NOMO-1 treated with dmso at 0.1 percent for 144 hours (cell line): ENCODE measurements around the gene KCTD6.
"Not testable (repeated sequence)": the region's sequence is repeated elsewhere in the genome, so short reads cannot be mapped to it uniquely, and the experiment has no call there.

Experiments used
- DNase-seq: peaks from one replicate; lab custom pipeline; 2025; ENCODE audit not compliant: unreplicated experiment; lab: John Stamatoyannopoulos, UW

The KCTD6 gene

DNA sequence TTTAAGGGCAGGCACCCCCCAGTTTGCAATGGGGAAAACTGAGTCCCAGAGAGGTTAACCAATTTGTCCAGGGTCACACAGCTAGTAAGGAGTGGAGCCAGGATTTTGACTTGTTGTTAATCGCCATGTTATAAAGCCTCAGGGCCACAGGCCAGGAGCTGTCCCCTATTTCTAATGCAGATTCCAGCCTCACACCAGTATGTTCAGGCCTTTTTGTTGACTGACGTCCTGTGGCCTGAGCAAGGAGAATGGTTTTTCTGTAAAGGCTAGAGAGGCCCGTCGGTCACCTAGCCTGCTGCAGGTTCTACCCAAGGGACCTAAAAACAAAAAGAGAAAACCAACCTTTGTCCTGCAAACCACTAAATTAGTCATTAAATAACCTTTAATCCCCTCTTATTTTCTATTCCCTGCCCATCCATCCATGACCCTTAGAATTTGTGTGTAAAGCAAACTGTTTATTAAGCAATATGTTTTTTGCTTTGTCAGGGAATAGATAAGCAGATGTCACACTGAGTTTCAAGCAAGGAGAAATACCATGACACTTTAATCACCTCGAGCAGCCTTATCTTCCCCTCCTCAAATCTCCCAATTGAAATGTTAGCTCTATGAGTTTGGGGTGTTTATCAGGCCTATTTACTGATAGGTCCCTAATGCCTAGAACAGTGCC lies 31.0 kb downstream of the KCTD6 start:
- DNase-seq = no peak

GRCh38 chr3:58524326-58524888 lies 32.5 kb downstream of the KCTD6 start:
- no peak for DNase-seq

GRCh38 chr3:58526515-58526957 lies 34.6 kb downstream of the KCTD6 start:
- DNase-seq = peak; percentile 82

DNA sequence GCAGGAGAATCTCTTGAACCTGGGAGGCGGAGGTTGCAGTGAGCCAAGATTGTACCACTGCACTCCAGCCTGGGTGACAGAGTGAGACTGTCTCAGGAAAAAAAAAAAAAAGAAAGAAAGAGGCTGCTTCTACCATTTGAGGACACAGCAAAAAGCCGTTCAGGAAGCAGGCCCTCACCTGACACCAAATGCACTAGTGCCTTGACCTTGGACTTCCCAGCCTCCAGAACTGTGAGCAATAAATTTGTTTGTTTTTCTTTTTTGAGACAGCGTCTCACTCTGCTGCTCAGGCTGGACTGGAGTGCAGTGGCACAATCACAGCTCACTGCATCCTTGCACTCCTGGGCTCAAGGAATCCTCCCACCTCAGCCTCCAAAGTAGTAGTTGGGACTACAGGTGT lies 35.5 kb downstream of the KCTD6 start:
- DNase-seq = not testable (repeated sequence)

DNA sequence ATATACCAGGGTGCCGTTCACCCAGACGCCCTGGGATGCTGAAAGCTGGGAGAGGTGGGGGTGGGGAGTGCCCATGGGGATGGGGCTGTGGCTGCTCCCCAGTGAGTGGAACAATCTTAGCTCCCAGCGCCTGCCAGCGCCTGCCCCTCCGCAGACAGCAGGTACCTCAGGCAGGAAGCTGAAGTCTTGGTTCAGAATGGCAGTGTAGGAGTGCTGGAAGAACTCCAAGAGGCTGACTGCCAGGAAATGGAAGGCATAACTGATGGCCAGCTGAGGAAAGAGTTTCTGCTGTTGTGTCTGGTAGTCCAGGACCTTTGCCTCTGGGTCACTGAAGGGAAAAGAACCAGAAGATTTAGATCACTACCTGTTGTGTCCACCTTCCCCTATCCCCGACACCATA lies 36.7 kb downstream of the KCTD6 start:
- DNase-seq = no peak

DNA sequence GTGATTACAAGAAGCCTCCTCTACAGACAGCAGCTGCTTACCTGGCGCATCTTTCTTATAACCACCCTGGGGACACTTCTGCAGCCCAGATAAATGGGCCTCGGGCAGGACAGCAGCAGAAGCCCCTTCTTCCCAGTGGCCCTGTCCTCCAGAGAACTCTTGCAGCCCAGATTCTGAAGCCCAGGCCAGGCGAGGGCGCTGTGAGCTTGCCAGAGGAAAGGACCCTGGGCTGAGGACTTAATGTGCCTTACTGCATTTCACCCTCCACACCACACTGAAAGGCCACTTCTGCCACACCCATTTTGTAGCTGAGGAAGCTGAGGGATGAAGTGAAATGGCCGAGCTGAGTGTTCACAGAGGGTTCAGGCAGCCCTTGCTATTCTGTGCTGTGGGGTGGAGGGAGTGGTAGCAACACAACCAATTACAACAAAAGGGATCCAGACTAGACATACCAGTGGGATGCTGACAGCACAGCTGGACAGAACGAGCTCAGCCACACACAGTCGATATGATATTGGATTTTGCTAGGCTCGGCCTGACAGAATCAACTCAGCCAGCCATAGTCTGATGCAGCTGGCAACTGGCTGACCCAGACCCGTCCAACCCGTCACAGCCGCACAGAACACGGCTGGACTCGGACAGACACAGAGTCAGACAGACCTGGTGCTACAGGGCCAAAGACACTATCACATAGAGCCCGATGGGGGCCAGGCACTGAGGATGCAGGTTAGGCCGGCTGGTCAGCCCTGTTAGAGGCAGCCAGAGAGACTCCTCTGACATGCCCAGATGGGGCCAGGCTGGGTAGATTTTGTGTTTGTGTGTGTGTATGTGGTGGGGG lies 37.8 kb downstream of the KCTD6 start:
- DNase-seq = no peak

DNA sequence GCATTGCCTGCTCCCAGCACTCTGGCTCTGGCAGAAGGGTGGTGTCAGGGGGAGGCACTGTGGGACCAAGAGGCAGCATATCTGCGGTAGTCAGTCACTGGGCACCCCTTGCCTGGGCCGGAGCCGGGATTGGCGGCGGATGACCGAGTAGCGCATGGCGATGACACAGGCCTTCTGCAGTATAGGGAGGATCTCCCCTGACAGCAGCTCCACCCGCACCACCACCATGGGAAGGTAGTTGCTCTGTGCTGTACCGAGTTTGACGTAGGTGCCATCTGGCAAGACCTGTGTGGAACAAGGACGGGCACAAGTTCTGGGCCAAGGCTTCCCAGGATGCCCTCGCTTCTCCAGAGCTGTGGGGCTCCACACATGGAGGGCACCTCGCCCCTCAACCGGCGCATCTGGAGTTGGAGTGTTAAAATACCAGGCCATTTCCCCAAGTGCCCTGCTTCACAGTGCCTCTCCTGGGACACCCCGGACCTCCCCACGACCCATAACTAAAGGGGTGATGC lies 38.5 kb downstream of the KCTD6 start:
- no peak for DNase-seq

DNA sequence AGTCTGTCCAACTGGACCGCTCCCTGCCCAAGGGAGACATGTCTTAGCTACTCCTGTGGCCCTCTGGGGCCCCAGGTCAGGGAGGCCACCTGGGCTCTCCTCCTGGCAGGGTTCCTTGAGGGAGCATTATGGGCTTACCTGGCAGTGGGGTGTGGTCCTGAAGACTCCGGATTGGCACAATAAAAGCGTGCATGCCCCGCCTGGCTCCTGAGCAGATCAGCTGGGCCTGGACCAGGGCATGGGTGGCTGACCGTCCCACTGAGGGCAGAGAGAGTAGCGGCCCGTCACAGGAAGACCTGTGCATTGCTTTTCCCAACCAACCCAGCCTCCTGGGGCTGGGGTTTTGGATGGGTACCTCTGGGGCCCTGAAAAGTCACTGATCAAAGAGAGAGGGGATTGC lies 39.7 kb downstream of the KCTD6 start:
- DNase-seq = no peak

- no peak for DNase-seq
Measured at GRCh38 chr3:58531956-58532355, 40.1 kb downstream of the KCTD6 start.

- DNase-seq = peak; percentile 36
Measured at GRCh38 chr3:58532794-58533220, 40.9 kb downstream of the KCTD6 start.

GRCh38 chr3:58534592-58535494 lies 42.9 kb downstream of the KCTD6 start:
- DNase-seq = no peak

- DNase-seq = no peak
Measured at GRCh38 chr3:58535531-58536500, 43.9 kb downstream of the KCTD6 start.

GRCh38 chr3:58536501-58537411 lies 44.9 kb downstream of the KCTD6 start, which contains the start of gene ACOX2:
ACOX2 (minus strand) TSS chr3:58537190; CDS start chr3:58535106, 2,084 bp downstream.
- DNase-seq = no peak

- DNase-seq = no peak
Measured at GRCh38 chr3:58537412-58538301, 45.8 kb downstream of the KCTD6 start.

DNA sequence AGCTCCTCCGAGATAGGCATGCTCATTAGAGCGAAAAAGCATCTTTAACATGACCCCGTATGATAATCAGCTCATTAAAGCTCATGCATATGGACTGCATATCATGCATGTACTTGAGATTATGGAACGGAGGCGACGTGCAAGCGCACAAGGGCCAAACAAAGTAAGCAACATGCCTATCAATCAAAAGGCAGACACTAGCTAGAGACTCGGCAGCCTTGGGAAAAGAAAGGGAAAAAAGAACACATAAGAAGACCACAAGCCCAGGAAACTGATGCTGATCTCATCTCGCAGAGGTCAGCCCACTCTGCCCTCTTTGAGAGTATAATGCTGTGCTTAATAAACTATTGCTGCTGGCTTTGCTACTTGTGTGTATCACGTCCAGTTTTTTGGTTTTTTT lies 47.7 kb downstream of the KCTD6 start:
- DNase-seq = no peak

GRCh38 chr3:58540176-58540858 lies 48.4 kb downstream of the KCTD6 start:
- no peak for DNase-seq

DNA sequence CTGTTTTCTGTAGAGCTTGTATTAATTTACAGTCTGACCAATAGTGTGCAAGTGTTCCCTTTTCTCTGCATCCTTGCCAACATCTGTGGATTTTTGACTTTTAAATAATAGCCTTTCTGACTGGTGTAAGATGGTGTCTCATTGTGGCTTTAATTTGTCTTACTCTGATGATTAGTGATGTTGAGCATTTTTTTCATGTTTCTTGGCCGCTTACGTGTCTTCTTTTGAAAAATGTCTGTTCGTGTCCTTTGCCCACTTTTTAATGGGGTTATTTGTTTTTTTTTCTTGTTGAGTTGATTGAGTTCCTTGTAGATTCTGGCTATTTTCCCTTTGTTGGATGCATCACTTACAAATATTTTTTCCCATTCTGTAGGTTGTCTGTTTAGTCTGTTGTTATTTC lies 52.6 kb downstream of the KCTD6 start:
- no peak for DNase-seq
